ENCODE data around the gene C1QTNF9.

The C1QTNF9 gene

DNA sequence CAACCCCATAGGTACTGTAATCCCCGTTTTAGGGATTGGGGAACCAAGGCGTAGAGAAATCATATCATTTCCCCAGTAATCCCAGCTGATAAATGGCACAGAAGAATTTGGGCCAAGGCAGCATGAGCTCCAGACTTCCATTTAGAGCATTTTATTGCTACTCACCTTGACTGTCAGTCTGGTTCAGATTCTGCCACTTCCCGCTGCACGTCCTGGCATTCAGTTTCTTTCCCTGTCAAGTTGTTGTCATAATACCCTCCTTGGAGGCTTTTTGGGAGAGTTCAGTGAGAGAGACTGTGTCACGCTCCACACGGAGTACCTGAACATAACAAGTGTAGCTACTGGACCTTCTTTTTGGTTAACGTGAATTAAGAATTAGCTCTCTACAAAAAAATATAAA, 7.5 kb upstream of the C1QTNF9 start:
- TF ChIP-seq, protein P1, sequence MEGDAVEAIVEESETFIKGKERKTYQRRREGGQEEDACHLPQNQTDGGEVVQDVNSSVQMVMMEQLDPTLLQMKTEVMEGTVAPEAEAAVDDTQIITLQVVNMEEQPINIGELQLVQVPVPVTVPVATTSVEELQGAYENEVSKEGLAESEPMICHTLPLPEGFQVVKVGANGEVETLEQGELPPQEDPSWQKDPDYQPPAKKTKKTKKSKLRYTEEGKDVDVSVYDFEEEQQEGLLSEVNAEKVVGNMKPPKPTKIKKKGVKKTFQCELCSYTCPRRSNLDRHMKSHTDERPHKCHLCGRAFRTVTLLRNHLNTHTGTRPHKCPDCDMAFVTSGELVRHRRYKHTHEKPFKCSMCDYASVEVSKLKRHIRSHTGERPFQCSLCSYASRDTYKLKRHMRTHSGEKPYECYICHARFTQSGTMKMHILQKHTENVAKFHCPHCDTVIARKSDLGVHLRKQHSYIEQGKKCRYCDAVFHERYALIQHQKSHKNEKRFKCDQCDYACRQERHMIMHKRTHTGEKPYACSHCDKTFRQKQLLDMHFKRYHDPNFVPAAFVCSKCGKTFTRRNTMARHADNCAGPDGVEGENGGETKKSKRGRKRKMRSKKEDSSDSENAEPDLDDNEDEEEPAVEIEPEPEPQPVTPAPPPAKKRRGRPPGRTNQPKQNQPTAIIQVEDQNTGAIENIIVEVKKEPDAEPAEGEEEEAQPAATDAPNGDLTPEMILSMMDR (IDR thresholded peaks at IDR 0.05; ENCODE audit: low read depth, low read length, missing control alignments) = no peak
- H3K4me3 ChIP-seq (replicated peaks; ENCODE audit: low read depth, low read length) = no peak overlapping the region
- DNase-seq (ENCODE audit: extremely low read depth, low read depth) = no peak

DNA sequence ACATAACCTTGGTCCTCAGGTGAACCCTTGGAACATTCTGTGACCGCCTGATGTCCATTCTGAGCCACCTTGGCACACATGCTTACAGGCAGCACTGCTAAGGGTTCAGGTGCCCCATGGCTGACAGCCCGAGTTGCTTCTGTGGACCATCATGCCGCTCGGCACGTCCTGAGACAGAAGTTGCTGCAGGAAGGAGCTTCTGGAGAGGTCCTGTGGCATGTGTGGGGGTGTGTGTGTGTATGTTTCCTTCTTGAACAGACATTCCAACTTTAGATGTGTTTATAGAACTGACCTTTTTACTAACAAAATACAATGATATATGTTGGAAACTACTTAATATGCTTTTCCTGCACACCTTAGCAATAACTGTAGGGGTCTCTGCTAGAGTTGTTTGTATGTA, 4.8 kb upstream of the C1QTNF9 start:
- no peak for DNase-seq (ENCODE audit: extremely low read depth, low read depth)
- H3K4me3 ChIP-seq (replicated peaks; ENCODE audit: low read depth, low read length) = no peak overlapping the region
- TF ChIP-seq, protein P1 (IDR thresholded peaks at IDR 0.05; ENCODE audit: low read depth, low read length, missing control alignments) = no peak

DNA sequence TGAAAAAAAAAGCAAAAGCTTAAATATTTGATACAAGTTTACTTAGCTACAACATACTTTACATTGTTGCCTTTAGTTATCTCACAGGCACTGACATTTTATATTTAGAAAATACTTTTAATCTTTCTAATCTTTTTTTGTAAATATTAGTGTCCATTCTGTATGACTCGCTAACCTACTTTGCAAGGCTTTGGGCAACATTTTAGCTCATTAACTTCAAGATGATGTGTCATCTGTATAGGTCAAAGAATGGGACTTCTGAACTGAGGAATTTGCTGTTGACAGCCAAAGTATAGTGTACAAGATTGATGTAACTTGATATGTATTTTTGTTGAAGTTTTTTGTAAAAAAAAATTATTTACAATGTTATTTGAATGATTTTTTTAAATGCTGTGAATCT, 2.7 kb upstream of the C1QTNF9 start:
- H3K4me3 ChIP-seq (replicated peaks; ENCODE audit: low read depth, low read length) = no peak overlapping the region
- TF ChIP-seq, protein P1 (IDR thresholded peaks at IDR 0.05; ENCODE audit: low read depth, low read length, missing control alignments) = no peak
- DNase-seq (ENCODE audit: extremely low read depth, low read depth) = no peak

DNA sequence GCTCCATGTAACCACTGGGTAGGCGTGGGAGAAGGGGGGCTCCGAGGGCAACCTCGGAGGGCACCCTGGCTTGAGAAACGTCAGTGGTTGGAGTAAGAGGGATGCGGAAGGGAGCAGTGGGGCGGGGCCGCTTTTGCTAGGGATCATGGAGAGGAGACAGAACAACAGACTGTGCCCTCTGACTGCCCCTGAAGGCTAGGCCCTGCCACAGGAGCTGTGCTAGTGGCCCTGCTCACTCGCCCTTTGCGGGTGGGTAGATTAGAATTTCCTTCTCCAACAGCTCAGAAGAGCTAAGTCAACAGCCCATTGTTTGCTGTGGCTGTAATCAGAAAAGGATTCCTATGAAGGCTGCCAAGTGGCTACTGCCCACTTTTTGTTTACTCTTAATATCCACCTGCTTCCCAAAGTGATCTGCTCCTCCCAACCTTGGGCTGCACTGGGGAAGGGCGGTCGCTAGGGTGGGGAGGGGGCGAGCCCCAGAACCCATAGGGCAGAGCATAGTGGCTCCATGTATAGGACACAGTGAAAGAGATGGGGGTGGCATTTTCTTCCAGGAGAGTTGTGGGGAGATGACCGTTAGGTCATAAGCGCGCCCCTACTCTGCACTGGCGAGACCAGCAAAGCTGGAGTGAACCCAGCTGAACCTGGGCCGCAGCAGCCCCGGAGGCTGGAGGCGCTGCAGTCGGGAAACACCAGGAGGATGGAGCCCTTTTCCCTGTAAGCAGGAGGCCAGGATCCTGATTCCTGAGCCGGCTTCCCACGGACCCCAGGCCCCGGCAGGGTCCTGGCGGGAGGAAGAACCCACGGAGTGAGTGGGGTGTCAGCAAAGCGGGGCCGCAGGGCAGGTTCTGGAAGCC, 1.9 kb upstream of the C1QTNF9 start:
- no peak for DNase-seq (ENCODE audit: extremely low read depth, low read depth)
- no peak overlapping the region for H3K4me3 ChIP-seq (replicated peaks; ENCODE audit: low read depth, low read length)
- TF ChIP-seq, protein P1 (IDR thresholded peaks at IDR 0.05; ENCODE audit: low read depth, low read length, missing control alignments) = no peak

DNA sequence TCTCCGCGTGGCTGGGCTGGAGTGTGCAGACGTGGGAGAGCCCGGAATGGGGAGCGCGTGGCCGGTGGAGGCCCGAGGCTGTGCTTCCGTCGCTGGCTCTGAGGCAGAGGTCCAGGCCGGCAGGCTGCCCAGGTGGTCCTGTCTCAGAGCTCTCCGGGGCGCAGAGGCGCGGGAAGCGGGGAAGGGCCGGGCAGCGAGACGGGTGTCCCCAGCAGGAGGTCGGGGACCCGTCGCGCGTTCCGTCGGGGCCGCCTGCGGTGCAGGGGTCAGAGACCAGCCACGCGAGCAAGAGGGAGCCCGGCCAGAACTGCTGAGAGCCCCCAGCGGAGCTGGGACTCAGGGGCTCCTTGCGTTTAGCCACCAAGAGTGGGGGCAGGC, 1.3 kb upstream of the C1QTNF9 start:
- DNase-seq (ENCODE audit: extremely low read depth, low read depth) = no peak
- TF ChIP-seq, protein P1 (IDR thresholded peaks at IDR 0.05; ENCODE audit: low read depth, low read length, missing control alignments) = no peak
- no peak overlapping the region for H3K4me3 ChIP-seq (replicated peaks; ENCODE audit: low read depth, low read length)

DNA sequence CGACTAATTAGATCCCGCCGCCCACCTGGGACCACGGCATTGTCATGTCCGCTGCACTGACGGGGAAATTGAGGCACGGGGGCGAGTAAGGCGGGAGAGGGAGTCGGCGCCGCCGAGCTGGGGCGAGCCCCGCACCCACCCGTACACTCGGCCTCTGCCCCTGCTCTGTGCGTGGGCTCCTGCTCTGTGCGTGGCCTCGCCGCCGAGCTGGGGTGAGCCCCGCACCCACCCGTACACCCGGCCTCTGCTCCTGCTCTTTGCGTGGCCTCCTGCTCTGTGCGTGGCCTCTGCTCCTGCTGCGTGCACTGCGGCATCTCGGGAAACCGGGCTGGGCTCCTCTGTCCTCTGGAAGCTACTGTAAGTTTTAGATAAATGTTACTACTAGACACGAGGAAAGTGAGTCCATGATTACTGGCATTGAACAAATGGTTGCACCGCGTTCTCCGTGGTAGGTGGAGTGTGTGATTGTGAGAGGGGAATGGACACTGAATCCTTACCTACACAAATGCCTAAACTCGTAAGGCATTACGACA, 826 bp upstream of the C1QTNF9 start:
- H3K4me3 ChIP-seq (replicated peaks; ENCODE audit: low read depth, low read length) = no peak overlapping the region
- DNase-seq (ENCODE audit: extremely low read depth, low read depth) = no peak
- TF ChIP-seq, protein P1 (IDR thresholded peaks at IDR 0.05; ENCODE audit: low read depth, low read length, missing control alignments) = no peak

All from HFF-Myc (cell line).